ENCODE measurements around the gene CUL9.

CUL9 gene

DNA sequence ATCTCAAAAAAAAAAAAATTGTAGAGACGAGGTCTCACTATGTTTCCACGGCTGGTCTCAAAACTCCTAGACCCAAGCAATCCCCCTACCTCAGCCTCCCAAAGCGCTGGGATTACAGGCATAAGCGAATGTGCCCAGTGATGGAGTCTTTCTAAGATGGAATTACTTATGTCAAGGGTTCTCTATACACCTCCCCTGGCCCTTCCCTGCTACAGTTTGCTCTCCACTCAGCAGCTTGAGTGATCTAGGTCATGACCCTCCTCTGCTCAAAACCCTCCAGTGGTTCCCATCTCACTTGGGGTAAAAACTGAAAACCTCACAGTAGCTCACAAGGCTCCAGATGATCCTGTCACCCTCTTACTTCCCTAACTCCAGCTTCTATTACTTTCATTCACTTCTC, 49.1 kb downstream of the CUL9 start:
- no peak for DNase-seq

DNA sequence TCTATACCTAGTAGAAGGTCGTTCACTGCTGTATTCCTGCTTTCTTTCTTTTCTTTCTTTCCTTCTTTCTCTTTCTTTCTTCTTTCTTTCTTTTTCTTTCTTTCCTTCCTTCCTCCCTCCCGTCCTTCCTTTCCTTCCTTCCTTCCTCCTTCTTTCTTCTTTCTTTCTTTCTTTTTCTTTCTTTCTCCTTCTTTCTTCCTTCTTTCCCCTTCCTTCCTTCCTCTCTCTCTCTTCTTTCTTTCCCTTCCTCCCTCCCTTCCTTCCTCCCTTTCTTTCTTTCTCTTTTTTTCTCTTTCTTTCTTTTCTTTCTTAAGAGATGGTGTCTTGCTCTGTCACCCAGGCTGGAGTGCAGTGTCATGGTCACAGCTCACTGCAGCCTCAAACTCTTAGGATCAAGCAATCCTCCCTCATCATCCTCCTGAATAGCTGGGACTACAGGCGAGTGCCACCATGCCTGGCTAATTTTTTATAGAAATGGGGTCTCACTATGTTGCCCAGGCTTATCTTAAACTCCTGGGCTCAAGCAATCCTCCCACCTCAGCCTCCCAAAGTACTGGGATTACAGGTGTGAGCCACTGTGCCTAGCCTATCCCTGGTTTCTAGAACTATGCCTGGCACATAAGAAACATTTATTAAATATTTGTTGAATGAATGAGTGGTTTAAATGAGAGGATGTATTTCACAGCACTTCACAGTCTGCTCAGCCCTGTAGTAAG, 49.9 kb downstream of the CUL9 start:
- DNase-seq = no peak

DNA sequence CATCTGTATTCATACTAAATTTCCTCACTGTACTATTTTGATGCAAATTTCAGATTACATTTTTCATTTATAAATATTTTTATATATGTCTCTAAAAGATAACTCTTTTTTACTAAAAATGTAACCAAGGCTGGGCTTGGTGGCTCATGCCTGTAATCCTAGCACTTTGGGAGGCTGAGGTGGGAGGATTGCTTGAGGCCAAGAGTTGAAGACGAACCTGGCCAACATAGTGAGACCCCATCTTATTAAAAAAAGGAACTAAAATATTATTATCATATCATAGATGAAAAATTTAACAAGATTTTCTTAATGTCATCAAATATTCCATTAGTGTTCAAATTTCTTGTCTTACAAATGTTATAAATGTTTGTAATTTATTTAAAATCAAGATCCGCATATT, 53.8 kb downstream of the CUL9 start:
- DNase-seq = no peak

DNA sequence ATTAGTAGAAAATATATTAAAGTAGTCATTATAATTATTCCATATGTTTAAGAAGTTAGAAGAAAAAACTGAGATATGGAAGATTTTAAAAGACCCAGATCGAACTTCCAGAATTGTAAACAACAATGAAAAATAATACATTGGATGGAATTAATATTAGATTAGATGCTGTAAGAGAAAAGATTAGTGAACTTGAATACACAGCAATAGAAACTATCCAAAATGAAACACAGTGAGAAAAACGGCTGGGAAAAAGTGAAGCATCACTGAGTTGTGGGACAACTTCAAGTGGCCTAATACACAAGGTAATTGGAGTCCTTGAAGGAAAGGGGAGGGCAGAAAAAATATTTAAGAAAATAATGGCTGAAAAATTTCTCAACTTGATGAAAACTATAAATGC, 57.1 kb downstream of the CUL9 start:
- no peak for DNase-seq

DNA sequence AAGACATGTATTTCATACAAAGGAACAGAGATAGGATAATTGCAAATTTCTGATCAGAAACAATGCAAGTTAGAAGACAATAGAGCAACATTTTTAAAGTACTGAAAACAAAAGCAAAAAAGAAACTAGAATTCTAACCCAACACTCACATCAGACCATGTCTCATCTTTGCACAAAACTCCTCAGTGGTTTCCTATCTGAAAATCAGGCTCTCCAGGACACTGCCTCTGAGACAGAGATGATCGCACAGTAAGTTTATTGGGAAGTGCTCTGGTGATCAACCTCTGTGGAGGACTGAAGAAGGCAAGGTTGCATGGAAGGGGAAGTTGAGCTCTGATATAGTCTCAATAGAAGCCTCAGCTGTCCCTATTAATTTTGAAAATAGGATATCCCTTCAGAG, 59.0 kb downstream of the CUL9 start:
- no peak for DNase-seq

DNA sequence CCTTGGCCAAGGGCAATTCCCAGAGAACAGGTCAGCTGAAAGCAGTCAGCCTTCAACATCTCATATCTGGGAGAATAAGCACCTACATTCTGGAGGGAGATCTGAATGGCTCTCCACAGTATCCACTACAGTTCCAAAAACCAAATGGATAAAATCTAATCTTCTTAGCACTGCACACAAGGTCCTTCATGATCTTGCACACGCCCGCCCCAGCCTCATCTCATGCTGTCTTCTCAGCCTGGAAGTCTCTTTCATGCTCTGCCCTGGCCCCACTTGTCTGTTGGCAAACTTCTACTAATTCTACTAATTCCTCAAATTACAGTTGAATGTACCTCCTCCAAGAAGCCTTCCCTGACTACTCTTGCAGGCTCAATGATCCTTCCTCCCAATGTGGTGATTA, 59.5 kb downstream of the CUL9 start:
- DNase-seq = no peak

DNA sequence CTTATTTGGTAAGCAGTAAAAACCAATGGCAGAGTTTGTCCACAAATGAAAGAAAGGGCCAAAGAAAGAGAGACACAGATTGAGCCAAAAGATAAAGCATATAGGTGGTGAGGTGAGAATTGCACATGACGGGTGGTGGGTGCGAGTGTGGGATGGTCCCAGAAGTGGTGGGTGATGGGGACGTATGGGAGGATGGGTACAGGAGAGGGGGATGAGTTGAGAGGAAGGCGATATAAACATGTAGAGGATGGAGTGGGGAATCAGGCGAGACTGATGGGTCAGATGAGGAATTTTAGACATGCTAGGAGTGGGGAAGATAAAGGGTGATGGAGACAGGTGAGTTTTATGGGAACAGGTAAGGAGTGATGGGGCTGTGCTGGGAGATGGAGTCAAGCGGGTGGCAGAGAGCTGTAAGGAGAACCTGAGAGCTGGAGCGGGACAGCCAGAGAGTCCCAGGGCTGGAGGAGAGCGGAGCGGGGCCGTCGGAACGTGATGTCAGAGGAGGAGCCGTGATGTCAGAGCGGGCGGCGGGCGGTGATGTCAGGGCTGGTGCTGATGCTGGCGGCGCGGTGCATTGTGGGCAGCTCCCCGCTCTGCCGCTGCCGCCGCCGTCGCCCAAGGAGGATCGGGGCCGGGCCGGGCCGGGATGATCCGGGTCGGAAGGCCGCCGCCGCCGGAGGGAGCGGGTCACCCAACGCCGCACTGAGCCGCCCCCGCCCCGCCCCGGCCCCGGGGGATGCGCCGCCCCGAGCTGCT, 61.1 kb downstream of the CUL9 start, which contains the start of gene TTBK1:
TSS of gene TTBK1 (plus strand) at position 574 of the 756 bp plus-strand sequence. CDS start 3,180 bp downstream, outside the sequence.
- peak; percentile 27 for DNase-seq

DNA sequence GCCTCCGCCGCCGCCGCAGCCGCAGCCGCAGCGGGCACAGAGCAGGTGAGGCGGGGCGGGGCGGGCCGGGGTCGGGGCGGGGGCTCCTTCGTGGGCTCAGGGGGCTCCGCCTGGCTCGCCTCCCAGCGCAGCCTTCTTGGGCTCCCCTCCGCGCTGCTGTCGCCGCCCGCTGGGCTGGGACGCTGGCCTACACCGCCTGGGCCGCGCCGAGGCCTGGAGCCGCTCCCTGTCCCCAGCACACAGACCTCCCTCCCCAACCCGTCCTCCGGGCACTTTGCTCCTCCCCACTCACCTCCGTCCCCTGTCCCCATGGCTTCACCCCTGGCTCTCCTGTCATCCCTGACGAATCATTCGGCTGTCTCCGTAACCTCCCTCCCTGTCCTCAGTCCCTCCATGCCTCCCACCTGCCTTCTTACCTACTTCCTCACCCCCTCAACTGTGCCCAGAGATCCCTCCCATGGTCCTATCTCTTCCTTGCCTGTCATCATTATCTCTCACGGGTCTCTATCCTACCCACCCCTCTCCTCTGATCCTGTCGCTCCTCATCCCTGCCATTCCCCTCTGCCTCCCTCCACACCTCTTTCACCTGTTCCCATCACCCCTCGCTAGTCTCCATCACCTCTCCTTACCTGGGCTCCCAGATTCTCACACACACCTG, 61.8 kb downstream of the CUL9 start:
- no peak for DNase-seq

DNA sequence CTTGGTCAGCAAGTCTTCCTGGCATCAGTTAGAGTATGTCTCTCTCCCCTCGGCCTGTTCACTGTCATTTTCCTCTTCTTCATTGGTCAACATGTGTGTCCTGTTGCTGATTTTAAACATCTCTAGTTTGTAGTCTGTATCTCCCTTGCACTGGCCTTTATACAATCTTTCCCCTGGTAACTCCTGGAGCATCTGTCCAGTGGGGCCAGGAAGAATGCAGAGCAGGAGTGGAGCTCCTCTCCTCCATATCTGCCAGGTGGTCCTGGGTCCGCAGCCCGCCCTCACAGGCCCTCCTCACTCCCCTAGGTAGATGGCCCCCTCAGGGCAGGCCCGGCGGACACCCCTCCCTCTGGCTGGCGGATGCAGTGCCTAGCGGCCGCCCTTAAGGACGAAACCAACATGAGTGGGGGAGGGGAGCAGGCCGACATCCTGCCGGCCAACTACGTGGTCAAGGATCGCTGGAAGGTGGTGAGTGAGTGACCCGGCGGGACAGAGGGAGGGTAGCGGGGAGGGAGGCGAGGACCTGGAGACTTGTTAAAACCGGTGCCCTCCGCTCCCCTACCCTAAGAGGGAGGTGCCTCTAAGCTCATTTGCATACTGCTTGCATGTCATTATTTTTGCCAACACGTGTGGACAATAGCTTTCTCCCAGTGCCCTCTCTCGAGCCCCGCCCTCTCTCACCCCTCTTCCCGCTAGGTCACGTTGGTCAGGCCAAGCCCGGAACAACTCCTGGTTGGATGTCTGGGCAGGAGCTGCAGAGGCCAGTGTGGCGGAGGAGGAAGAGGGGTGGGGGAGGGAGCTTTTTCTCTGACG, 64.5 kb downstream of the CUL9 start:
- DNase-seq = no peak

DNA sequence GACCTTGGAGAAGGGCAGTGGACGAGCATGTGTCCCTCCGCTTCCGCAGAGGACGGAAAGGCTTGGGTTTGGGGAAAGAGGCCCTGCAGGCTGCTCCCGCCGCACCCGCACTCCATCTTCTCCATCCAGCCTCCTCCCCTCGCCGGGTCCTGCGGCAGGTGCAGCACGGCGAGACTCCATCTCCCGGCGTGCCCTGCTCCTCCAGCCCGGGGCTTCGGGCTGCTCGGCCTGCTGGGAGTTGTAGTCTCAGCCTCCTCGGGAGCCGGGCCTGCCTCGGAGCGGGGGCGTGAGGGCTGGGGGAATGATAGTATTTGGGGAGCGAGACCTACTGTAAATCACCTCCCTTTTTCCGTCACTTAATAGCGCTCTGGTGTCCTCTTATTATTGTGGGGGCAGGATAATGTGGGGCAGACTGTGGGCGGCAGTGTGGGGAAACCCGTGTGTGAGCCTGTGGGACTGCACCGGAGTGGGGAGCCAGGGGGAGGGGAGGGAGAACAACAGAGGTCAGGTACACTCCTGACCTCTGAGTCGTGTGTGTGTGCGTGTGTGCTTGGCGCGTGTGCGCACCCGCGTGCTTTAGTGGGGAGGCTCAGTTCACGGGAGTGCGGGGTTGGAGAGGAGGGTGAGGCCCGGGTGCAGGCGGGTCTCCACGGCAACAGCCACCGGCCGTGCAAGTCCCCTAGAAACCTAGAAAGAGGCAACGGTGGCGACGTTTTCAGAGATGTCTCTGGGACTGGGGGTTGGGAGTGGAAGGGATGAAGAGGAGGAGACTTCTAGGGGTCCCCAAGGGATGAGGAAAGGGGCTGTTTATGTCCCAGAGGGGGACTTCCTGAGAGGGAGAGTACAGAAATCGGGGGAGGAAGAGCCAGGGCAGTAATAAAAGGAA, 65.4 kb downstream of the CUL9 start:
- peak; percentile 54 for DNase-seq

DNA sequence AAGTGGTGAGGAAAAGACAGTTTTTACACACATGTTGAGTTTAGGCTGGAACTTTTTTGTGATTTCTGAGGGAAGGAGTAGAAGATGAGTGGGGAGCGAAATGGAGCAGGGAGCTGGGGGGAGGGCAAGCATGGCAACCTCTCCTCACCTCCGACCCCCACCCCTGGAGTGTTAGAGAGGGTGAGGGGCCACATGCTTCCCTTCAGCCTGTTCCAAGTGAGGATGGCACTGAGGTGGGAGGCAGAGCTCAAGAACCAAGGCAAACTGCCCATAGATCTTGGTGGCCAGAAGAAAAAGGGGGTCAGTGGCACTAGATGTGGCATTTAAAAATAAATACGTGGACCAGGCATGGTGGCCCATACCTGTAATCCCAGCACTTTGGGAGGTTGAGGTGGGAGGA, 66.1 kb downstream of the CUL9 start:
- DNase-seq = no peak

DNA sequence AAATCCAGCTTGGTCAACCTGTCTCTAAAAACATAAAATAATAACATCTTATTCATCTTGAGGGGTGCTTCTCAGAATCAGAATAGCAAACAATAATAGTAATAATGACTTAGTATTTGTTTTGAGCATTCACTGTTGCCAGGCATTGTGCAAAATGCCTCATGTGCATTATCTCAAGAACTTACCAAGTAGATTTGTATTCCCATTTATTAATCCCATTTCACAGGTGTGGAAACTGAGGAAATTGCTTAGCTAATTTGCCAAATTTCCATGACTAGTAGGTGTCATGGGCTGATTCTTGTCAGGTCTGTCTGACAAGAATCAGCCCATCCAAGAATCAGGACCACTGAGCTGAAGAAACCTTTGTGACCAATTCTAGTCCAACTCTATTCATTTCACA, 66.8 kb downstream of the CUL9 start:
- no peak for DNase-seq

DNA sequence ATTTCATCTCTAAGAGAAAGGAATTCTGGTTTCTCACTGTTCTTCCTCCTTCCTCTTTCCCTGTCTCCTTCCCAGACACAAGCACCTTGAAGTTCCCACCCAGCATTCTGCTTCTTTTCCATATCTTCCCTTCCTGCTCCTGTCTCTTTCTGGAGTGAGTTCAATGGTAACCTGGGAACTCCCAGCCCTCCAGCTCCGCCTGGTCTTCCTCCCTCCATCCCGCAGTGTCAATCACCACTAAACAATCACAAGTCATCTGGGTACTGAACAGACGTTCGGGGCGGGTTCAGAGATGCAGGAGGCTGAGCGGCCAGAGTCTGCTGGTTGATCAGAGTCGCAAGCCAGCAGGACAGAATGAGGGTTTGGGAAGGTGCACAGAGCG, 69.0 kb downstream of the CUL9 start:
- peak; percentile 43 for DNase-seq

DNA sequence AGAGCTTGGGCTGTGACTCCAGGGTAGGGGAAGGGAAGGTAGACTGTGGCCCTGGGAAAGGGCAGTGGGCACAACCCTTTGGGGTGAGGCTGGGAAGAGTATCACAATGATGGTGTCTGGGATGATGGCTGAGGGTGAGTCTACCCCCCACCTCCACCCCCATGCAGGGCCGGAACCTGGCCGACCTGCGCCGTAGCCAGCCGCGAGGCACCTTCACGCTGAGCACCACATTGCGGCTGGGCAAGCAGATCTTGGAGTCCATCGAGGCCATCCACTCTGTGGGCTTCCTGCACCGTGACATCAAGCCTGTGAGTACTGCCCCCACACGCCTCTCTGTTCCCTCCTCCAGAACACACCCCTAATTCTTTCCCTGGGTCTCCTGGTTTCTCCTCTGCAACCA, 71.4 kb downstream of the CUL9 start:
- no peak for DNase-seq

DNA sequence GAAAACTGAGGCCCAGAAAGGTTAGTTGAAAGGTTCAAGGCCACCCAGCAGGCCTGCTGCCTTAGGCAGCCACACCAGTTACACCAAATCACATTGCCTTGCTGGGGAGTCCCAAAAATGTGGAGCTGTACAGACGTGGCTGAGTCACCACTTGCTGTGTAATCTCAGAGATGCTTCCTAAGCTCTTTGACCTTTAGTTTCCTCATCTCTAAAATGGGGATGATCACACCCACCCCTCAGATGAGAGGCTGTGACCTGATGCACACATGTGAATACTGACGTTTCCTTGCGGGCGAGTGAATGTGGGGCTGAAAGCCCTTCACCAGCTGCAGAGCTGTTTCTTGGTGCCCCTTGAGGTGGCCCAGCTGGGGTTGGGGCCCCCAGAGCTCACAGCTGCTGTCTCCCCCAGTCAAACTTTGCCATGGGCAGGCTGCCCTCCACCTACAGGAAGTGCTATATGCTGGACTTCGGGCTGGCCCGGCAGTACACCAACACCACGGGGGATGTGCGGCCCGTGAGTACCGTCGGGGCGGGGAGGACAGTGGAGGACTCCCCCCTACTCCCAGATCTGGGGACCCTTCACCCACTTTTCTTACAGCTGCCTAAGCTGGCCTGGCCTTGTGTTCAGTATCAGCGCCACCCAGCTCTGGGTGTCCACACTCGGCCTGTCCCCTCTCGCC, 72.3 kb downstream of the CUL9 start:
- DNase-seq = no peak

DNA sequence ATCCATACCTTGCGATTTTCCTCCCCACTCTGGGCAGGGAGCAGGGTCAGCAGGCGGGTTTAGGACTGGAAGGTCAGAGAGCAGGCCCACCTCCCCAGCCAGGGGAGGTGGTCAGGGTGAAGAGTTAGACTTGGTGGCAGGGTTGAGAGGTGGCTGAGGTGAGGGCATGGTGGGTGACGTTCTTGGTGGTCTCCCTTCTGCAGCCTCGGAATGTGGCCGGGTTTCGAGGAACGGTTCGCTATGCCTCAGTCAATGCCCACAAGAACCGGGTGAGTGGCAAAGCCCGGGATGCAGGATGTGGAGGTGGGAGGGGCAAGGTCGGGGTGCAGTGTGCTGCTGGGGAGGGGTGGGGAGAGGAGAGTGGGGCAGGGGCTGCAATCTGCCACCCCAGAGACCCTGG, 72.8 kb downstream of the CUL9 start:
- DNase-seq = no peak

DNA sequence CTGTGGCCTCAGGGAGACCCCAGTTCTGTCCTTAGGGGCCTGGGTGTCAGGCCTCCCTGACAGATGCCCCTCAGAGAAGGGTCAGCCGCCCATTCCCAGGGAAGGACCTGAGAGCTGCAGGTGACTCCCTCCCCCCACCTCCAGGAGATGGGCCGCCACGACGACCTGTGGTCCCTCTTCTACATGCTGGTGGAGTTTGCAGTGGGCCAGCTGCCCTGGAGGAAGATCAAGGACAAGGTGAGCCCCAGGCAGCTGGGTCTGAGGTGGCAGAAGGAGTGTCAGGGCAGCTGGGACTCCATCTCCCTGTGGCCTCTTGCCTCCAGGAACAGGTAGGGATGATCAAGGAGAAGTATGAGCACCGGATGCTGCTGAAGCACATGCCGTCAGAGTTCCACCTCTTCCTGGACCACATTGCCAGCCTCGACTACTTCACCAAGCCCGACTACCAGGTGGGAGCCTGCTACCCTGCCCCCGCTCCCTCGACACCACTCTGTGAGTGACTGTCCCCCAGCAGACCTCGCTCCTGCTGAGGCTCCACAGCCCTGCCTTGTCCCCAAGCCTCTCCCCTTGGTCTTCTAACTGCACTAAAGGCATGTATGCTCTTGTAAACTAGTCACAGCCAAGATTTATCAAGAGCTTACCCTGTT, 73.5 kb downstream of the CUL9 start:
- no peak for DNase-seq

DNA sequence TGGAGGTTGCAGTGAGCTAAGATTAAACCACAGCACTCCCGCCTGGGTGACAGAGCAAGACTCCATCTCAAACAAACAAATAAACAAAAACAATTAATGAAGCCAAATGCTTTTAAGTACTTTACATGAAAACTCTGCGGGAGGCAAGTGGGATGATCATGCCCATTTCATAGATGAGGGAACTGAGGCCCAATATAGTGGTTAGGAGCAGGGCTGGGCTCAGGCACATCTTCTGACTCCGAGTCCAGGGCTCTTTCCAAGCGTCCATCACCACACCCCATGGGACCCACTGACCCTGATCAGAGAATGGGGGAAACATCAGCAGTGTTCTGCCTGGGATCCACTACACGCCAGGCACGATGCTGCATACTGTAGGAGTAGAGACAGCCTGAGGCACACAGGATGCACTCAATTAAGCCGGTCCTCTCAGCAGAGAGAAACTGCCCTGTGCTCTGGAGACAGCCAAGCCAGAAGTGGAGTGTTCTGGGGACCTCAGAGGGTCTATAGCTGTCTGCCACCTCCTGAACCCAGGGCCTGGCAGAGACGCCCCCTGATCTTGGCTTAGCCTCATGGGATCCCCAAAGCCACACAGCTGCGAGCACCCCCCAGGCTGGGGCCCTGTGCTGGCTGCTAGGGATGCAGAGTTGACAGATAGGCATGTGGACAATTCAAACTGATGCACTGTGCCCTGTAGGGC, 74.8 kb downstream of the CUL9 start:
- DNase-seq = no peak

DNA sequence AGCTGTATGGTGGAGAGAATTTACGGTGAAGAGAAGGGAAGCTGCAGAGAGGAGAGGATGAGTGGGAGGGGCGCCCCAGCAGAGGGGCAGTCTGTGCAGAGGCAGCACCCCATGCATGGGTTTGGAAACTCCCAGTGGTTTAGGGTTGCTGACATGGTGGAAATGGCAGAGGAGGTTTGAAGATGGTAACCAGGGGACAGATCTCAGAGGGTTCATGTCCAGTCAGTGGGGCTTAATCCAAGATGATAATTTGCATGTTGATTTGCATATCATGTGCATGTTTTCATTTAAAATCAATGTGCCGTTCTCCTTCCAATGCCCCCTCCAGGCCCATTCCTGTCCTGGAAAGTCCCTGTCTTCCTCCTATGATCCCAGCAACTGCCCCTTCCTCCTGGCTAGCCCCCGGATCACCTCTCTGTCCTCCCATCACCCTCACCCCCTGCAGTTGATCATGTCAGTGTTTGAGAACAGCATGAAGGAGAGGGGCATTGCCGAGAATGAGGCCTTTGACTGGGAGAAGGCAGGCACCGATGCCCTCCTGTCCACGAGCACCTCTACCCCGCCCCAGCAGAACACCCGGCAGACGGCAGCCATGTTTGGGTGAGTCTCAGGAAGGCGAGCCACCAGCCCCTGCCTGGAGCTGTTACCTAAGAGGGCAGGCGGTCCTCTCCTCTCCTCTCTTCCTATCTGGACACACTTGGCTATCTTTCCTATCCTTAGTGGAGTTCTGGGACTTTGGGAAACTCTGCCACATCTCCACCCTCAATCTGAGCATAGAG, 75.6 kb downstream of the CUL9 start:
- no peak for DNase-seq

DNA sequence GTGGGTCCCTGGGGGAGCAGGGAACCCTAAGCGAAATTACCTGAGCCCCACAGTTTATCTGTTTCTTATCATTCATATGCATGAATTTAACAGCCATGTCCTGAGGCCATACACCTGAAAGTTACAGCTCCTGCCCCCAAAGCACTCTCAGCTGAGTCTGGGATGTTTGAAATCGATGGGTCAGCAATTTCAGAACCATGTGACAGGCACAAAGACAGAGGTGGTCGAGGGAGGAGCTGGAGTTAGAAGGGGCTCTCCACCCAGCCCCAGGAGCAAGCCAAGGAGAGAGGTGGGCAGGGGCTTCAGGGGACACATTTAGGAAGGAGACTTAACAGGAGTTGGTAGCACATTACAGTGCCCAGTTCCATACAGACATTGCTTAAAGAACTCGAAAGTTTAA, 76.2 kb downstream of the CUL9 start:
- no peak for DNase-seq
